ENCODE measurements around the gene ICAM1. TPM values are rescaled to one million over a fixed set of nuclear protein-coding genes. Genes with fewer than 3 reads are reported as not detected.

ICAM1 gene
- polyA plus RNA-seq, 2 of the 4 experiments (the other 2 are of a cell fraction) = 1.2 to 1.4 TPM

DNA sequence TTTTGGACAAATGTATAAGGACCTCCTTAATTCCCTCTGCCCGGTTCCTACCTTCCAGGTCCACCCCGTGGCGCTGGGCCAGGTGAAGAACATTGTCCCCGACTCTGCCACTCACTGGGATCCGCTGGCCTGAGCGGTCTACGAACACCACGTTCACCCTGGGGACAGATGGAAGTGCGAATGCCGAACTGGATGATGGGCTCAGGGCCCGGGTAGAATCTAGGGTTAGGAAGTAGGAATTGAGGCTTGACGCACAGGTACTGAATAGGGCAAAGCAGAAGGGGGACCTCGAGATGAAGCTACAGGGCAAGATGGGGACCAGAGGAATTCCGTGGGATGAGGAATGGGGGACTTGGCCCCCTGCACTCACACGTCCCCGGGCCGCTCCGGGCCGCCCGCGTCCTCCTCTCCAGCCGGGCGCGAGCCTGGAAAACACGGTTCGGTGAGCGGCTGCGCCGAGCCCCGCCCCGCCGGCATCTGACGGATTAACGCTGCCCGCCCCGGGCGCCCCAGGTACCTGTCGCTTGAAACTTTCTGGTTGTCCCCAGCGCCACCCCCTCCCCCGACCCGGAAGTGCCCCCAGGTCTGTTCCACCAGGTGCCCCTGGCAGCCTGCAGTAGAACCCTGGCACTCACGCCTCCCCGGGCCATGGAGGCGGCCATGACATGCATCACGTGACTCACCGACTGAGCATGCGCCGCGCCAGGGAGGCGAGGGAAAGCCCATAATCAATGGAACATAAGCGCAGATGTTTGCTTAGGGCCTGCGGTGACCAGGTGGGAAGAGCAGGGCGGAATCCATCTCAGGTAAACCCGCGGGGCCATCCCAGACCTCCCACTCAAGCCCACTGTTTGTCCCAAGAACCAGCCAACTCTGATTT lies 44.7 kb downstream of the ICAM1 start, which contains the start of gene FDX2 (continued):
- TF ChIP-seq KDM5A (IDR thresholded peaks at IDR 0.05) = peak; percentile 90
- TF ChIP-seq, protein P1, sequence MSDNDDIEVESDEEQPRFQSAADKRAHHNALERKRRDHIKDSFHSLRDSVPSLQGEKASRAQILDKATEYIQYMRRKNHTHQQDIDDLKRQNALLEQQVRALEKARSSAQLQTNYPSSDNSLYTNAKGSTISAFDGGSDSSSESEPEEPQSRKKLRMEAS (IDR thresholded peaks at IDR 0.05) = peak; percentile 70

DNA sequence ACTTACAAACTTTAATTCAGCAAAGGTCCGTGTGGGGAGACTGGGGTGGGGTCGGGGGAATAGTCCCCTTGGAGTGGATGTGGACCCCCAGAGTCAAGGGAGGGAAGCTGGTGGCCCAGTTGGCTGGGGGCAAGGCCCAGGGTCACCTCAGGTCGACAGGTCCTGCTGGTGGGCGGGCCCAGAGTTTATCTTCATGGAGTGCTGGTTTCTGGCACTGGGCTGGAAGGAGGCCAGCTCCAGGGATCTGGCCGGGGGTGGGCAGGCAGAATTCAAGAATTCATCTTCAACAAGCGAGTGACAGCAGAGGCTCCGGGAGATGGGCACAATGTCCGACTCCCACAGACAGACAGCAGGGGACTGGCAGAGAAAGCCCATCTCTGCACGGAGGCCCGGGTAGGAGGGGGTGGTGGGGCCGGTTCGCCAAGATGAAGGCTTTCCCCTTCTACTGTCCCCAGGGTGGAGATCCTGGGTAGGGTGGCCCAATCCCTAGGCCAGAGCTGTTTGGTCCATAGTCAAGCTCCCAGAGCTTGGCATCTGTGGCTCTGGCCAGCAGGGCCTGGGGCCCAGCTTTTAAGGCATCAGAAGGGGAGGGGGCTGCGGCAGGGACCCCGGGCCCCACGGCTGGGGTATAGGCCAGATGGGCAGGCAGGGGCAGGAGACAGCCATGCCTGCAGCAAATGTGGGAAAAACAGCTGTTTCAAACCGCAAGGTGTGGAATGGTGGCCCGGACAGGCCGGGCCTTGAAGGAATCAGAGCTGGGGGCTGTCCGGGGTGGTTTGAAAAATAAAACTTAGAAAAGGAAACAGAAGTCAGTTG lies 45.5 kb downstream of the ICAM1 start:
- no peak for DNase-seq (ENCODE audit: low read depth in 1 of 2, low spot score in 1 of 2)

DNA sequence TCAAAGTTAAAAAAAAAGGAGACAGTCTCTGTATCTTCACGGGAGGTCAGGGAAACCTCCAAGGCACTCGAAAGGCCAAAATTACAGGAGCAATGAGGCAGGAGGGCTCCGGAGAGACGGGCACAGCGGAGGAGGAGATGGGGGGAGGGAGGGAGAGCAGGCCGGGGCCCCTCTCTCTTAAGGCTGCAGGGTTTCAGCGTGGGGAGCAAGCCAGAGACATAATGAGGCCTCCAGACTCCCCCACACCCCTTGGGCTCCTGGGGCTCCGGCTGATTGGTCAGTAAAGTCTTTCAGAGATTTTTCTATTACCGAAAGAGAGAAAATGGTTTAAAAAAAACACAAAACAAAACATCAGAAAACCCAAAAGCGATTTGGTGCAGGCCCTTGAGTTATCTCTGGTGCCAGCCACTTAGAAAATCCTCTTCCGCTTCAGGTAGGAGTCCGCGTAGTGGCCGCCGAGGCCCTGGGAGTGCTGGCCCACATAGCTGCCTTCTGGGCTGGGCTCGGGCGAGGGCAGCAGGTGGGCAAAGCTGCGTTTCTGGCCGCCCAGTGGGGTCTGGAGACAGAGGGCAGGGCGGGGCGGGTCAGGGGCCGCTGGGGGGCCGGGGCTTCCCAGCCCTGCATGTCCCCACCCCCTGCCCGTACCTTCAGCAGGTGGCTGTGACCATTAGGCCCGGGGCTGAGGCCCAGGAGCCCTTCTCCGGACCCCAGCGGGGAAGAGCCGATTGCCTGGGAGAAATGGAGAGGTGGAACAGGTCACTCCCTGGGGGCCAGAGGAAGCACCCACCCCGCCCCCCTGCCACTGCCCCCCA lies 46.3 kb downstream of the ICAM1 start:
- H3K9me3 ChIP-seq = no peaks in the 10 kb centered on the region
- no peak overlapping the region for H3K4me3 ChIP-seq
- no peak overlapping the region for H3K27ac ChIP-seq
- no peak overlapping the region for H3K4me2 ChIP-seq
- TF ChIP-seq FOSB (CRISPR knock-in tag; IDR thresholded peaks at IDR 0.05) = no peak
- ATAC-seq (no peak), FAIRE-seq (no peak), DNase-seq (ENCODE audit: low read depth in 1 of 2, low spot score in 1 of 2) (no peak)
- 85% methylated on average over 26 of the region's 29 CpGs for WGBS (ENCODE audit: missing lambda C conversion rate)
- H3K4me1 ChIP-seq = peaks cover 12% of the 10 kb centered on the region
- CTCF ChIA-PET = interaction anchor here (0.7 to 1.4 kb wide), 3 partner anchors 12 to 72 kb away, joined by 3 to 5 read pairs (median 4); no protein-coding TSS in a partner anchor
- POLR2A ChIA-PET = interaction anchor here (1.0 kb wide), 1 partner anchor 16 kb away, joined by 5 read pairs; no protein-coding TSS in a partner anchor

More for the DNA sequence above, 45.5 kb downstream of the ICAM1 start:
- Histone ChIP-seq H3K27ac (peak overlapping the region; percentile 87 to 95), H3K9me3 (no peaks in the 10 kb centered on the region), H3K4me3 (peak overlapping the region; percentile 73), H3K4me1 (peaks cover 12% of the 10 kb centered on the region), H3K4me2 (peak overlapping the region; percentile 82)
- 81% methylated on average over 15 of the region's 19 CpGs for WGBS (ENCODE audit: missing lambda C conversion rate)
- TF ChIP-seq NPAS2 (CRISPR knock-in tag; IDR thresholded peaks at IDR 0.05; ENCODE audit: borderline replicate concordance) (no peak), HOXA7 (CRISPR knock-in tag; IDR thresholded peaks at IDR 0.05) (no peak), ZC3H11A (IDR thresholded peaks at IDR 0.05) (no peak), JUNB (IDR thresholded peaks at IDR 0.05) (no peak), ZSCAN20 (CRISPR knock-in tag; IDR thresholded peaks at IDR 0.05) (no peak), FOSB (CRISPR knock-in tag; IDR thresholded peaks at IDR 0.05) (no peak), RNF2 (IDR thresholded peaks at IDR 0.05; ENCODE audit: borderline replicate concordance, low read depth) (no peak), EHMT2 (IDR thresholded peaks at IDR 0.05; ENCODE audit: low read depth) (no peak), TFCP2L1 (CRISPR knock-in tag; IDR thresholded peaks at IDR 0.05) (no peak), HOXB5 (CRISPR knock-in tag; IDR thresholded peaks at IDR 0.05) (no peak), EP300 (IDR thresholded peaks at IDR 0.05) (no peak), NFE2L2 (conservative IDR thresholded peaks at IDR 0.05; ENCODE audit: low read length) (no peak), RFX5 (IDR thresholded peaks at IDR 0.05) (no peak)
- TF ChIP-seq, protein P2, sequence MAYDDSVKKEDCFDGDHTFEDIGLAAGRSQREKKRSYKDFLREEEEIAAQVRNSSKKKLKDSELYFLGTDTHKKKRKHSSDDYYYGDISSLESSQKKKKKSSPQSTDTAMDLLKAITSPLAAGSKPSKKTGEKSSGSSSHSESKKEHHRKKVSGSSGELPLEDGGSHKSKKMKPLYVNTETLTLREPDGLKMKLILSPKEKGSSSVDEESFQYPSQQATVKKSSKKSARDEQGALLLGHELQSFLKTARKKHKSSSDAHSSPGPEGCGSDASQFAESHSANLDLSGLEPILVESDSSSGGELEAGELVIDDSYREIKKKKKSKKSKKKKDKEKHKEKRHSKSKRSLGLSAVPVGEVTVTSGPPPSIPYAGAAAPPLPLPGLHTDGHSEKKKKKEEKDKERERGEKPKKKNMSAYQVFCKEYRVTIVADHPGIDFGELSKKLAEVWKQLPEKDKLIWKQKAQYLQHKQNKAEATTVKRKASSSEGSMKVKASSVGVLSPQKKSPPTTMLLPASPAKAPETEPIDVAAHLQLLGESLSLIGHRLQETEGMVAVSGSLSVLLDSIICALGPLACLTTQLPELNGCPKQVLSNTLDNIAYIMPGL (CRISPR knock-in tag; IDR thresholded peaks at IDR 0.05; ENCODE audit: borderline replicate concordance) = no peak
- TF ChIP-seq, protein P3, sequence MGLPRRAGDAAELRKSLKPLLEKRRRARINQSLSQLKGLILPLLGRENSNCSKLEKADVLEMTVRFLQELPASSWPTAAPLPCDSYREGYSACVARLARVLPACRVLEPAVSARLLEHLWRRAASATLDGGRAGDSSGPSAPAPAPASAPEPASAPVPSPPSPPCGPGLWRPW (IDR thresholded peaks at IDR 0.05) = no peak
- ATAC-seq = peak; percentile 32 to 40; a peak in 5 of 6 replicates
- CTCF ChIA-PET = interaction anchor here (0.7 to 1.3 kb wide), 2 partner anchors 11 to 72 kb away, joined by 3 to 5 read pairs; no protein-coding TSS in a partner anchor
- FAIRE-seq = no peak
- POLR2A ChIA-PET = no interaction called here
